Thyroid gland (tissue), 4 donors: Measurements from ENCODE around the gene CREBL2.

ENCODE experiments used
- POLR2A ChIP-seq, 2 donors: fragments of 450-650 bp; IDR thresholded peaks; one replicate each; pipeline ENCODE4 v1.6.1; 2017; ENCODE audit warnings: antibody characterized with exemption in 2 of 2, mild to moderate bottlenecking in 2 of 2, moderate library complexity in 1 of 2
- TF ChIP-seq, protein P1 (sequence below), 6 experiments: fragments of 200-600 bp in 3 of 6; fragments of 450-650 bp in 3 of 6; sonication (generic) in 3 of 6; IDR thresholded peaks; one replicate each; pipeline ENCODE4 v1.5.1; 2016 to 2019; ENCODE audit warnings: antibody characterized with exemption in 6 of 6, mild to moderate bottlenecking in 2 of 6, inconsistent platforms in 1 of 6, moderate library complexity in 1 of 6

DNA sequence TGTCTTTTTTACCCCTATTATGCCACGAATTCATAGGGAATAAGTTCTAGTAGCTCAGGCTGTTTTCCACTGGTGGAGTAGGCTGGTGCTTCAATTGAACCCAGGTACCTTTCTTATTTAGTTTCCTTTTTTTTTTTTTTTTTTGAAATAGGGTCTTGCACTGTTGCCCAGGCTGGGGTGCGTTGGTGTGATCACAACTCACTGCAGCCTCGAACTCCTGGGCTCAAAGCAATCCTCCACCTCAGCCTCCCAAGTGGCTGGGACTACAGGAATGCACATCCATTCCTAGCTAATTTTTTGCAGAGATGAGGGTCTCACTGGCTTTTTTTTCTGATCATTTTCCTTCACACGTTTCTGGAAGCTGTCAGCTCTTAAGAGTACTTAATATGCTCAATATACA lies 2.7 kb downstream of the CREBL2 start:
- TF ChIP-seq, protein P1, sequence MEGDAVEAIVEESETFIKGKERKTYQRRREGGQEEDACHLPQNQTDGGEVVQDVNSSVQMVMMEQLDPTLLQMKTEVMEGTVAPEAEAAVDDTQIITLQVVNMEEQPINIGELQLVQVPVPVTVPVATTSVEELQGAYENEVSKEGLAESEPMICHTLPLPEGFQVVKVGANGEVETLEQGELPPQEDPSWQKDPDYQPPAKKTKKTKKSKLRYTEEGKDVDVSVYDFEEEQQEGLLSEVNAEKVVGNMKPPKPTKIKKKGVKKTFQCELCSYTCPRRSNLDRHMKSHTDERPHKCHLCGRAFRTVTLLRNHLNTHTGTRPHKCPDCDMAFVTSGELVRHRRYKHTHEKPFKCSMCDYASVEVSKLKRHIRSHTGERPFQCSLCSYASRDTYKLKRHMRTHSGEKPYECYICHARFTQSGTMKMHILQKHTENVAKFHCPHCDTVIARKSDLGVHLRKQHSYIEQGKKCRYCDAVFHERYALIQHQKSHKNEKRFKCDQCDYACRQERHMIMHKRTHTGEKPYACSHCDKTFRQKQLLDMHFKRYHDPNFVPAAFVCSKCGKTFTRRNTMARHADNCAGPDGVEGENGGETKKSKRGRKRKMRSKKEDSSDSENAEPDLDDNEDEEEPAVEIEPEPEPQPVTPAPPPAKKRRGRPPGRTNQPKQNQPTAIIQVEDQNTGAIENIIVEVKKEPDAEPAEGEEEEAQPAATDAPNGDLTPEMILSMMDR (IDR thresholded peaks at IDR 0.05): no peak
- TF ChIP-seq POLR2A (IDR thresholded peaks at IDR 0.05): no peak
